ENCODE data around the gene DYNC1I1. TPM values are rescaled to one million over a fixed set of nuclear protein-coding genes. Genes with fewer than 3 reads are reported as not detected.

DYNC1I1 gene
- total RNA-seq, 1 experiment from 2014 or later: 3.6 TPM

DNA sequence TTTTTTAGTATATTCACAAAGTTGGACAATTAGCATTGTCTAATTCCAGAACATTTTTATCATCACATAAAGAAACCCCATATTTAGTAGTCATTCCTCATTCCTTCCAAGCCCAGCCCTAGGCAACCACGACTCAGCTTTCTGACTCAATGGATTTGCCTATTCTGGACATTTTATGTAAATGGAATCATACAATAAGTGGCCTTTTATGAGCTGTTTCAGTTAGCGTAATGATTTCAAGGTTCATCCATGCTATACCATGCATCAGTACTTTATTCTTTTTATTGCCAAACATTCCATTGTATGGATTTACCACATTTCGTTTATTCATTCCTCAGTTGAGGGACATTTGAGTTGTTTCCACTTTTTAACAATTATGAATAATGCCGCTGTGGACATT is 249.2 kb downstream of the DYNC1I1 start:
- no TSS peak for BruUV-seq (replicated peaks)
- ChIA-PET POLR2A (ENCODE audit: low non-redundant PET) (no interaction called here), CTCF (no interaction called here)
- DNase-seq (ENCODE audit: low spot score): no peak
- no peak overlapping the region for H3K4me3 ChIP-seq (ENCODE audit: low read depth, low read length, poor library complexity, severe bottlenecking)
- no peaks in the 10 kb centered on the region for H3K27me3 ChIP-seq (replicated peaks; ENCODE audit: insufficient read depth, low read depth, low read length, poor library complexity)
- H3K36me3 ChIP-seq (ENCODE audit: insufficient read depth, low read length, poor library complexity, severe bottlenecking): no peaks in the 10 kb centered on the region
- intact Hi-C loops (cut with micrococcal nuclease; ENCODE audit: unreplicated experiment): no loop called here
- H3K27ac ChIP-seq (ENCODE audit: low read depth, low read length, poor library complexity, severe bottlenecking): no peak overlapping the region
- TF ChIP-seq, protein P1, sequence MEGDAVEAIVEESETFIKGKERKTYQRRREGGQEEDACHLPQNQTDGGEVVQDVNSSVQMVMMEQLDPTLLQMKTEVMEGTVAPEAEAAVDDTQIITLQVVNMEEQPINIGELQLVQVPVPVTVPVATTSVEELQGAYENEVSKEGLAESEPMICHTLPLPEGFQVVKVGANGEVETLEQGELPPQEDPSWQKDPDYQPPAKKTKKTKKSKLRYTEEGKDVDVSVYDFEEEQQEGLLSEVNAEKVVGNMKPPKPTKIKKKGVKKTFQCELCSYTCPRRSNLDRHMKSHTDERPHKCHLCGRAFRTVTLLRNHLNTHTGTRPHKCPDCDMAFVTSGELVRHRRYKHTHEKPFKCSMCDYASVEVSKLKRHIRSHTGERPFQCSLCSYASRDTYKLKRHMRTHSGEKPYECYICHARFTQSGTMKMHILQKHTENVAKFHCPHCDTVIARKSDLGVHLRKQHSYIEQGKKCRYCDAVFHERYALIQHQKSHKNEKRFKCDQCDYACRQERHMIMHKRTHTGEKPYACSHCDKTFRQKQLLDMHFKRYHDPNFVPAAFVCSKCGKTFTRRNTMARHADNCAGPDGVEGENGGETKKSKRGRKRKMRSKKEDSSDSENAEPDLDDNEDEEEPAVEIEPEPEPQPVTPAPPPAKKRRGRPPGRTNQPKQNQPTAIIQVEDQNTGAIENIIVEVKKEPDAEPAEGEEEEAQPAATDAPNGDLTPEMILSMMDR (conservative IDR thresholded peaks at IDR 0.05; ENCODE audit: low read depth, low read length): no peak
- no peak for TF ChIP-seq EZH2 (IDR thresholded peaks at IDR 0.05; ENCODE audit: borderline replicate concordance, low read depth, low read length, poor library complexity, severe bottlenecking)
- H3K4me1 ChIP-seq (ENCODE audit: insufficient read depth, low read length, poor library complexity, severe bottlenecking): no peaks in the 10 kb centered on the region
- no peaks in the 10 kb centered on the region for H3K9me3 ChIP-seq (ENCODE audit: low read depth, low read length, poor library complexity, severe bottlenecking)

DNA sequence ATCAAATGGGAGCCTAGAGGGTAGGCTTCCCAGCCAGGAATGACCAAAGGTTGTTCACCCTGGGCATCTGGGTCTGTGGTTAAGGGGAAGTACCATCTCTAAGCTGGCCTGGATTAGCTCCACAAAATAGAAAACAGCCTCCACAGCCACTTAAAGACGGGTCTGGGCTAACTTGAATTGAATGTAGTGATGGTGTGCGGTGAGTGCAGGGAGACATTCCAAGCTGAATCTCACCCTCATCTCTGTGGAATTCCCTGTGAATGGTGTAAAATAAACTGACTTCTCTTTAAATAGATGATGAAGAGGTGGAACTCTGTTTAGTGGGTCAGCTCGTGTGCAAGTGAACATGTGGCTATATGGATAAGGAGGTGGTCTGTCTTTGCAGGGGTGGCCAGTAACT is 251.0 kb downstream of the DYNC1I1 start:
- no TSS peak for BruUV-seq (replicated peaks)
- TF ChIP-seq, protein P1 (conservative IDR thresholded peaks at IDR 0.05; ENCODE audit: low read depth, low read length): no peak
- no peak for TF ChIP-seq EZH2 (IDR thresholded peaks at IDR 0.05; ENCODE audit: borderline replicate concordance, low read depth, low read length, poor library complexity, severe bottlenecking)

GRCh38 chr7:96026010-96026409 is 253.7 kb downstream of the DYNC1I1 start:
- POLR2A ChIA-PET (ENCODE audit: low non-redundant PET): no interaction called here
- Histone ChIP-seq H3K36me3 (ENCODE audit: insufficient read depth, low read length, poor library complexity, severe bottlenecking) (no peaks in the 10 kb centered on the region), H3K4me3 (ENCODE audit: low read depth, low read length, poor library complexity, severe bottlenecking) (no peak overlapping the region), H3K27me3 (replicated peaks; ENCODE audit: insufficient read depth, low read depth, low read length, poor library complexity) (no peaks in the 10 kb centered on the region), H3K27ac (ENCODE audit: low read depth, low read length, poor library complexity, severe bottlenecking) (no peak overlapping the region), H3K9me3 (ENCODE audit: low read depth, low read length, poor library complexity, severe bottlenecking) (no peaks in the 10 kb centered on the region), H3K4me1 (ENCODE audit: insufficient read depth, low read length, poor library complexity, severe bottlenecking) (no peaks in the 10 kb centered on the region)
- no peak for DNase-seq (ENCODE audit: low spot score)
- no TSS peak for BruUV-seq (replicated peaks)
- TF ChIP-seq, protein P1 (conservative IDR thresholded peaks at IDR 0.05; ENCODE audit: low read depth, low read length): no peak
- no peak for TF ChIP-seq EZH2 (IDR thresholded peaks at IDR 0.05; ENCODE audit: borderline replicate concordance, low read depth, low read length, poor library complexity, severe bottlenecking)
- CTCF ChIA-PET: no interaction called here
- intact Hi-C loops (cut with micrococcal nuclease; ENCODE audit: unreplicated experiment): no loop called here

More for the DNA sequence above, 251.0 kb downstream of the DYNC1I1 start:
- Histone ChIP-seq H3K27ac (ENCODE audit: low read depth, low read length, poor library complexity, severe bottlenecking) (no peak overlapping the region), H3K27me3 (replicated peaks; ENCODE audit: insufficient read depth, low read depth, low read length, poor library complexity) (no peaks in the 10 kb centered on the region), H3K36me3 (ENCODE audit: insufficient read depth, low read length, poor library complexity, severe bottlenecking) (no peaks in the 10 kb centered on the region), H3K9me3 (ENCODE audit: low read depth, low read length, poor library complexity, severe bottlenecking) (no peaks in the 10 kb centered on the region), H3K4me1 (ENCODE audit: insufficient read depth, low read length, poor library complexity, severe bottlenecking) (no peaks in the 10 kb centered on the region), H3K4me3 (ENCODE audit: low read depth, low read length, poor library complexity, severe bottlenecking) (no peak overlapping the region)
- intact Hi-C loops (cut with micrococcal nuclease; ENCODE audit: unreplicated experiment): no loop called here
- ChIA-PET POLR2A (ENCODE audit: low non-redundant PET) (no interaction called here), CTCF (no interaction called here)
- DNase-seq (ENCODE audit: low spot score): no peak

Data from A673 (cell line).